ENCODE results near the gene RGS5. TPM values are rescaled to one million over a fixed set of nuclear protein-coding genes. Genes with fewer than 3 reads are reported as not detected.
A peak's percentile ranks its signal among the peaks of the same experiment; 100 is the strongest.

RGS5 gene
- total RNA-seq, 4 donors from 2014 or later = 88.9 to 455 (median 205) TPM

- H3K9me3 ChIP-seq = no peaks in the 10 kb centered on the region
- no peak for DNase-seq (ENCODE audit: extremely low spot score)
- TF ChIP-seq POLR2AphosphoS5 (IDR thresholded peaks at IDR 0.05) = no peak
- no peak for TF ChIP-seq CTCF (IDR thresholded peaks at IDR 0.05)
- TF ChIP-seq POLR2A (IDR thresholded peaks at IDR 0.05; ENCODE audit: low read depth) = no peak
- no peak for TF ChIP-seq EP300 (IDR thresholded peaks at IDR 0.05)
- H3K36me3 ChIP-seq = no peaks in the 10 kb centered on the region
- intact Hi-C loops (cut with DNase I) = no loop called here
- peaks cover 0 to 8% (median 7%) of the 10 kb centered on the region in 4 donors for H3K4me1 ChIP-seq
- H3K4me3 ChIP-seq = no peak overlapping the region
- no peak overlapping the region for H3K27ac ChIP-seq (replicated peaks in 1 of 4)
- H3K27me3 ChIP-seq = no peaks in the 10 kb centered on the region
Measured at GRCh38 chr1:163119707-163120106, 83.0 kb downstream of the RGS5 start.

- WGBS = 66% methylated on average over 1 of the region's 1 CpG
- Histone ChIP-seq H3K4me3 (no peak overlapping the region), H3K4me1 (no peaks in the 10 kb centered on the region), H3K36me3 (no peaks in the 10 kb centered on the region), H3K9me3 (no peaks in the 10 kb centered on the region), H3K27me3 (no peaks in the 10 kb centered on the region), H3K27ac (replicated peaks in 1 of 4) (no peak overlapping the region)
- TF ChIP-seq POLR2AphosphoS5 (IDR thresholded peaks at IDR 0.05) (no peak), EP300 (IDR thresholded peaks at IDR 0.05) (no peak), POLR2A (IDR thresholded peaks at IDR 0.05; ENCODE audit: low read depth) (no peak), CTCF (IDR thresholded peaks at IDR 0.05) (no peak)
- DNase-seq (ENCODE audit: extremely low spot score) = no peak
- intact Hi-C loops (cut with DNase I) = no loop called here
Measured at GRCh38 chr1:163115887-163116286, 86.8 kb downstream of the RGS5 start.

DNA sequence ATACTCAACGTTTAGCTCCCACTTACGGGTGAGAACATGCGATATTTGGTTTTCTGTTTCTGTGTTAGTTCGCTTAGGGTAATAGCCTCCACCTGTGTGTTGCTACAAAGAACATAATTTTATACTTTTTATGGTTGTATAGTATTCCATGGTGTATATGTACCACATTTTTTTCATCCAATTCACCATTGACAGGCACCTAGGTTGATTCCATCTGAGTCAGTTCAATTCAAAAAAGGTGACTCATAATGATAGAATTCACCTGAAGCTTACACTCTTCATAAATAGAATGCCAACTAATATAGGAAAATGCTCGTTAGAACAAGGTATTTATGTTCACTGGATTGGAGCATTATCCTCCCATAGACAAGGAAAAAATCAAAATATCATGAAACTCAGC is 95.1 kb downstream of the RGS5 start:
- WGBS = 96% methylated on average over 5 of the region's 5 CpGs
- Histone ChIP-seq H3K9me3 (no peaks in the 10 kb centered on the region), H3K36me3 (no peaks in the 10 kb centered on the region), H3K27ac (replicated peaks in 1 of 4) (no peak overlapping the region), H3K27me3 (no peaks in the 10 kb centered on the region), H3K4me3 (no peak overlapping the region), H3K4me1 (peaks cover 0 to 37% (median 34%) of the 10 kb centered on the region in 4 donors)
- no peak for TF ChIP-seq CTCF (IDR thresholded peaks at IDR 0.05)
- no peak for TF ChIP-seq POLR2A (IDR thresholded peaks at IDR 0.05; ENCODE audit: low read depth)
- no peak for TF ChIP-seq POLR2AphosphoS5 (IDR thresholded peaks at IDR 0.05)
- intact Hi-C loops (cut with DNase I) = no loop called here
- DNase-seq (ENCODE audit: extremely low spot score) = no peak

GRCh38 chr1:163106364-163106987 is 96.2 kb downstream of the RGS5 start:
- no peaks in the 10 kb centered on the region for H3K9me3 ChIP-seq
- H3K36me3 ChIP-seq = no peaks in the 10 kb centered on the region
- H3K4me1 ChIP-seq = peaks cover 0 to 40% (median 34%) of the 10 kb centered on the region in 4 donors
- H3K27ac ChIP-seq (replicated peaks in 1 of 4) = peak overlapping the region in 3 of 4 donors; percentile 62 to 66 (median 62)
- intact Hi-C loops (cut with DNase I) = no loop called here
- DNase-seq (ENCODE audit: extremely low spot score) = no peak
- H3K27me3 ChIP-seq = no peaks in the 10 kb centered on the region
- 53% methylated on average over 2 of the region's 2 CpGs for WGBS
- TF ChIP-seq POLR2AphosphoS5 (IDR thresholded peaks at IDR 0.05) = no peak
- TF ChIP-seq CTCF (IDR thresholded peaks at IDR 0.05) = no peak
- H3K4me3 ChIP-seq = no peak overlapping the region
